T-helper 2 cell treated with Interferon-gamma antibody and Interleukin-4, amounts not matched to agents 100 ng/mL and 5 ng/mL, for 36 hours (primary cell): ENCODE measurements around the gene CLSTN1. TPM values are rescaled to one million over a fixed set of nuclear protein-coding genes. Genes with fewer than 3 reads are reported as not detected.

Source experiments
- intact Hi-C: fragments of 100-400 bp; cut with micrococcal nuclease; formaldehyde crosslinking; loops from one replicate; pipeline ENCODE4 v1.15.1; 2023
- total RNA-seq: library from RNA; stranded (reverse); gene quantifications from 2 replicates; pipeline ENCODE4 v1.2.3, GENCODE V29; 2022

CLSTN1 gene
- total RNA-seq, result 99.0 and 100 TPM in 2 replicates

GRCh38 chr1:9823943-9824701, at the start of gene CLSTN1:
TSS of gene CLSTN1 (minus strand) at chr1:9823965. CDS start at chr1:9823733, 232 bp downstream.
- intact Hi-C loops, result loop anchor here (1.0 to 10.0 kb wide), 6 partner anchors 24 to 871 kb away; partner anchors contain the start of gene TMEM201

GRCh38 chr1:9873385-9873784, 49.6 kb upstream of the CLSTN1 start:
- intact Hi-C loops, result no loop called here

- intact Hi-C loops, result no loop called here
Measured at GRCh38 chr1:9872430-9873165, 48.8 kb upstream of the CLSTN1 start.

GRCh38 chr1:9871707-9872425, 48.1 kb upstream of the CLSTN1 start:
- intact Hi-C loops, result no loop called here

- intact Hi-C loops, result no loop called here
Measured at GRCh38 chr1:9871021-9871420, 47.3 kb upstream of the CLSTN1 start.

- intact Hi-C loops, result no loop called here
Measured at GRCh38 chr1:9870572-9870971, 46.8 kb upstream of the CLSTN1 start.

- intact Hi-C loops, result loop anchor here (5.0 kb wide), 1 partner anchor 48 kb away; the partner anchor contains the start of gene CLSTN1
Measured at GRCh38 chr1:9869831-9870251, 46.1 kb upstream of the CLSTN1 start.

- intact Hi-C loops, result loop anchor here (5.0 kb wide), 1 partner anchor 46 kb away; the partner anchor contains the start of gene CLSTN1
Measured at GRCh38 chr1:9868244-9868590, 44.5 kb upstream of the CLSTN1 start.

- intact Hi-C loops, result loop anchor here (1.0 to 5.0 kb wide), 4 partner anchors 45 to 240 kb away; partner anchors contain the start of gene CLSTN1
Measured at GRCh38 chr1:9867408-9868243, 43.9 kb upstream of the CLSTN1 start.

GRCh38 chr1:9866836-9867235, 43.1 kb upstream of the CLSTN1 start:
- intact Hi-C loops, result loop anchor here (1.0 to 5.0 kb wide), 4 partner anchors 45 to 240 kb away; partner anchors contain the start of gene CLSTN1

GRCh38 chr1:9865724-9866123, 42.0 kb upstream of the CLSTN1 start:
- intact Hi-C loops, result loop anchor here (5.0 kb wide), 1 partner anchor 43 kb away; the partner anchor contains the start of gene CLSTN1

- intact Hi-C loops, result no loop called here
Measured at GRCh38 chr1:9863371-9863770, 39.6 kb upstream of the CLSTN1 start.

- intact Hi-C loops, result no loop called here
Measured at GRCh38 chr1:9861360-9861759, 37.6 kb upstream of the CLSTN1 start.

GRCh38 chr1:9860887-9861286, 37.1 kb upstream of the CLSTN1 start:
- intact Hi-C loops, result no loop called here

GRCh38 chr1:9859281-9860014, 35.7 kb upstream of the CLSTN1 start:
- intact Hi-C loops, result no loop called here

GRCh38 chr1:9858293-9859035, 34.7 kb upstream of the CLSTN1 start:
- intact Hi-C loops, result no loop called here

- intact Hi-C loops, result no loop called here
Measured at GRCh38 chr1:9855186-9855585, 31.4 kb upstream of the CLSTN1 start.

- intact Hi-C loops, result no loop called here
Measured at GRCh38 chr1:9853249-9853595, 29.5 kb upstream of the CLSTN1 start.
